Omental fat pad (tissue), 4 donors: Measurements from ENCODE around the gene IL36RN. TPM values are rescaled to one million over a fixed set of nuclear protein-coding genes. Genes with fewer than 3 reads are reported as not detected.

Experiments used
- ATAC-seq: fragments of 150-250 bp; one replicate; pipeline ENCODE4 v1.9.1; 2016; ENCODE audit warnings: mild to moderate bottlenecking, moderate library complexity; ENCODE audit not compliant: low FRiP score
- DNase-seq: peaks from one replicate; pipeline ENCODE4 v3.0.0-alpha.2; 2019; ENCODE audit warnings: low spot score
- CTCF ChIP-seq, 3 donors: fragments of 450-650 bp; IDR thresholded peaks; one replicate each; pipeline ENCODE4 v1.5.1; 2016 to 2017; ENCODE audit warnings: antibody characterized with exemption in 3 of 3, mild to moderate bottlenecking in 3 of 3, moderate library complexity in 2 of 3
- total RNA-seq, 4 donors: library from RNA; depleted of rRNA; stranded (reverse); fragments of >200 nt; gene quantifications; one replicate each; pipeline ENCODE4 v1.1.0, GENCODE V29; 2016

IL36RN gene
- total RNA-seq, 4 donors from 2014 or later, result not detected

- TF ChIP-seq CTCF (IDR thresholded peaks at IDR 0.05), result no peak
- ATAC-seq (no peak), DNase-seq (no peak)
Measured at GRCh38 chr2:113061896-113062770, 3.1 kb downstream of the IL36RN start.

- DNase-seq, result no peak
- ATAC-seq, result no peak
- TF ChIP-seq CTCF (IDR thresholded peaks at IDR 0.05), result no peak
Measured at GRCh38 chr2:113064281-113064680, 5.3 kb downstream of the IL36RN start.

DNA sequence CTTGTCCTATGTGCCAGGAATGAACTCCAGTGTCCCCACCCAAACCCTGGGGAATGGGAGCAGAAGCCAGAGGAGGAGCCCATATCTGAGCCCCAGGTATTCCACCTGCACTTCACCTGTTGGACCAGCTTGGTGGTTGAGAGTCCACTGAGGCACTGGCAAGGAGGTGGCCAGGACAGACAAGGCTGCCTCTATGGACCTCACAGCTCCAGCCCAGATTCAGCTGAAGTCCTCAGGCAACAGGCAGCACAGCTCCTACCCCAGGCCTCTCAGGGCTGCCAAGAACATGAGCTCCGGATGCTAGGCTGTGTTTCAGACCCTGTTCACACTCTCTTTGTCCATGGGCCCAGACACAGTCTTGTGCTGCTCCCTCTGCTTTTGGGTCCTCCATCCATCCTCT is 5.9 kb downstream of the IL36RN start:
- ATAC-seq (no peak), DNase-seq (no peak)
- TF ChIP-seq CTCF (IDR thresholded peaks at IDR 0.05), result no peak

DNA sequence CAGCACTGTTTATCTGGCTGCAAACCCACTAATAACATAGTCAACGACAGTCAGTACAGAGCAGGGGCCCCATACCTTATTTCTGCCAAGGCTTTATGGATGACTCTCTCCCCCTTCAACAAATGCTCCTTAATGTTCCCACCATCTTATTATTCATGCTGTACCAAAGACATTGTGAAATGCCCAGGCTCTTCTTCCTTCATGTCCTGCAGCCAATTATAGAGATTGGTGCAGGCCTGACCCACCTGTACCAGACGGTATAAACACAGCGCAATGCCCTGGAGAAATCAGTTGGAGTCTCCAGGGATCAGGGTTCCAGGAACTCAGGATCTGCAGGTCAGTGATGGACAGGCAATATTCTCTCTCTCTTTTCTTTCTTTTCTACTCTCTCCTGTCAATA is 8.7 kb downstream of the IL36RN start, which contains the start of gene IL1F10:
TSS of gene IL1F10 (plus strand) at position 290 of the 400 bp plus-strand sequence. CDS start 4,769 bp downstream, outside the sequence.
- ATAC-seq (no peak), DNase-seq (no peak)
- no peak for TF ChIP-seq CTCF (IDR thresholded peaks at IDR 0.05)

GRCh38 chr2:113068249-113068648 is 9.3 kb downstream of the IL36RN start:
- DNase-seq (no peak), ATAC-seq (no peak)
- TF ChIP-seq CTCF (IDR thresholded peaks at IDR 0.05), result no peak

DNA sequence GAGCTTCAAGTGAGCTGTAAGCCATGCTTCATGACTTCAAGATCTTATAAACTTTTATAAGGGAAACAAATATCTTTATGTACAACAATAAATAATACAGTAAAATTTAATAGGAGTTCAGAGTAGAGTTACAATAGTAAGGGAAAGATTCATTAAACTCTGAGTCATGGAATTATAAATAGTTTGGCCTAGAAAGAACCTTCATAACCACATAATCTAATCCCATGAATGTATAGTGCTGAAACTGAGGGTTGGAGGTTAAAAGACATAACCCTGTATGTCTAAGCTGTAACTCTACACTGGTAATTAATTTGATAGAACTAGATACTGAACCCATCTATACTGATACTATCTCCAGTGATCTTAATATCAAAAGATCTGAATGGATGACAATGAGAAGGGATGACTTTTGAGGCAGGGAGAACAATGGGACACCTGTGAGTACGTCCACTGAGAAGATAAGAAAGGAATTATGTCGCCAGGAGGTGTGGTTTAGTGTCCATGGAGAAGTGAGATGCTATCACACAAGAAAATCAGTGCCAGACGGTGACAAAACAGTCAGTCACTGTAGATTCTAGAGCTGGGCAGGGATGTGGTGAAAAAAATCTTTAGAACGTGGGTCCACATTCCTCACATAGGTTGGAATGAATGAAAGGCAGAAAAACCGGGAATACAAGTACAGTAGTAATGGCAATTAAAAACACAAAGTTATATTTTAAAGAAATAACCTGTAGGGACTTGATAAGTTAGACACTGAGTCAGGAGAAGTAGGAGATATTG is 9.9 kb downstream of the IL36RN start:
- TF ChIP-seq CTCF (IDR thresholded peaks at IDR 0.05), result no peak
- ATAC-seq, result no peak
- DNase-seq, result no peak
